Ovary (tissue), 3 donors: ENCODE data around the gene LBHD1.

Experiments
- CTCF ChIP-seq, 3 donors: fragments of 450-650 bp in 2 of 3; fragments of 200-600 bp in 1 of 3; IDR thresholded peaks; one replicate each; pipeline versions ENCODE4 v1.5.1 to v1.8.0; 2016 to 2022; ENCODE audit warnings: antibody characterized with exemption in 3 of 3, mild to moderate bottlenecking in 1 of 3
- EP300 ChIP-seq: sonication (generic); formaldehyde crosslinking; IDR thresholded peaks from one replicate; pipeline ENCODE4 v1.6.1; 2017; ENCODE audit warnings: antibody characterized with exemption
- POLR2A ChIP-seq: fragments of 450-650 bp; IDR thresholded peaks from one replicate; pipeline ENCODE4 v1.6.1; 2017; ENCODE audit warnings: antibody characterized with exemption, mild to moderate bottlenecking, moderate library complexity
- donor health status: DM: no; HTN: no; CAD: no.

GRCh38 chr11:62678433-62678769 is 6.3 kb upstream of the LBHD1 start:
- TF ChIP-seq POLR2A (no peak), CTCF (IDR thresholded peaks at IDR 0.05) (no peak), EP300 (no peak)
